IMR-90 (cell line): Measurements from ENCODE around the gene SARS2. TPM values are rescaled to one million over a fixed set of nuclear protein-coding genes. Genes with fewer than 3 reads are reported as not detected.

Experiments used
- ATAC-seq: fragments of 200-7000 bp; cut with Tn5 transposase; 2 replicates; pipeline ENCODE4 v1.9.1; 2020; ENCODE audit warnings: low read depth, mild to moderate bottlenecking, moderate library complexity
- BruUV-seq: library from RNA; stranded (reverse); fragments of 400-500 nt; replicated peaks from 2 replicates; lab custom pipeline; 2021; lab: Mats Ljungman, UMichigan
- CTCF ChIA-PET: fragments of 300-600 bp; formaldehyde crosslinking; extraction: SDS; loops from one replicate; lab custom pipeline; 2021; ENCODE audit warnings: antibody characterized with exemption; lab: Yijun Ruan, JAX
- POLR2A ChIA-PET: fragments of 300-600 bp; sonication (Branson Sonifier 250); formaldehyde crosslinking; loops from one replicate; lab custom pipeline; 2022; ENCODE audit warnings: antibody characterized with exemption; ENCODE audit not compliant: unreplicated experiment; lab: Charles Lee
- DNase-seq: peaks from one replicate; pipeline ENCODE4 v3.0.0; 2013
- H2AFZ ChIP-seq: replicated peaks from 2 replicates; pipeline ENCODE3; 2013; ENCODE audit warnings: low read length, mild to moderate bottlenecking; ENCODE audit not compliant: poor library complexity
- H2AK5ac ChIP-seq: 2 replicates; pipeline ENCODE4 v1.6.1; 2013; ENCODE audit warnings: low read depth, low read length, inconsistent platforms
- H2AK9ac ChIP-seq: replicated peaks from 2 replicates; pipeline ENCODE3; 2013; ENCODE audit warnings: mild to moderate bottlenecking, low read depth, low read length, moderate library complexity; ENCODE audit not compliant: poor library complexity
- H2BK120ac ChIP-seq: 2 replicates; pipeline ENCODE4 v1.6.1; 2013; ENCODE audit warnings: low read depth, low read length, inconsistent platforms
- H2BK15ac ChIP-seq: 3 replicates; pipeline ENCODE4 v1.6.1; 2013; ENCODE audit warnings: low read depth, low read length, inconsistent platforms
- H2BK20ac ChIP-seq: 2 replicates; pipeline ENCODE4 v1.6.1; 2013; ENCODE audit warnings: low read depth, mild to moderate bottlenecking, inconsistent platforms, low read length, moderate library complexity
- H2BK5ac ChIP-seq: 2 replicates; pipeline ENCODE4 v1.6.1; 2013; ENCODE audit warnings: mild to moderate bottlenecking, low read depth, low read length, inconsistent platforms; ENCODE audit not compliant: poor library complexity, severe bottlenecking
- H3K14ac ChIP-seq: replicated peaks from 2 replicates; pipeline ENCODE4 v1.6.1; 2013; ENCODE audit warnings: low read depth, low read length, inconsistent platforms
- H3K18ac ChIP-seq: 2 replicates; pipeline ENCODE4 v1.6.1; 2013; ENCODE audit warnings: low read depth, low read length, control low read depth
- H3K23ac ChIP-seq: 2 replicates; pipeline ENCODE4 v1.6.1; 2013; ENCODE audit warnings: low read depth, low read length, inconsistent platforms
- H3K27ac ChIP-seq: 2 replicates; pipeline ENCODE4 v1.5.1; 2013; ENCODE audit warnings: mild to moderate bottlenecking, control low read depth, low read length; ENCODE audit not compliant: insufficient read depth
- H3K27me3 ChIP-seq: 2 replicates; pipeline ENCODE4 v1.6.1; 2013; ENCODE audit warnings: low read length; ENCODE audit not compliant: control insufficient read depth, insufficient read depth
- H3K36me3 ChIP-seq: 2 replicates; pipeline ENCODE4 v1.6.1; 2013; ENCODE audit warnings: low read length, mixed read lengths; ENCODE audit not compliant: control insufficient read depth, insufficient read depth
- H3K4ac ChIP-seq: 2 replicates; pipeline ENCODE4 v1.6.1; 2013; ENCODE audit warnings: low read depth, low read length, inconsistent platforms
- H3K4me1 ChIP-seq: 2 replicates; pipeline ENCODE4 v1.6.1; 2013; ENCODE audit warnings: low read length, mixed read lengths; ENCODE audit not compliant: control insufficient read depth, insufficient read depth
- H3K4me2 ChIP-seq: 2 replicates; pipeline ENCODE4 v1.6.1; 2013; ENCODE audit warnings: low read depth, mild to moderate bottlenecking, control low read depth, low read length, moderate library complexity
- H3K4me3 ChIP-seq: 2 replicates; pipeline ENCODE4 v1.5.1; 2013; ENCODE audit warnings: low read depth, mild to moderate bottlenecking, control low read depth, low read length, moderate library complexity; ENCODE audit not compliant: insufficient read depth
- H3K56ac ChIP-seq: 2 replicates; pipeline ENCODE4 v1.6.1; 2013; ENCODE audit warnings: low read length, inconsistent platforms; ENCODE audit not compliant: insufficient read depth; ENCODE audit errors: extremely low read depth
- H3K79me1 ChIP-seq, 2 experiments: 2 replicates each; pipeline ENCODE4 v1.6.1; 2013; ENCODE audit warnings: low read length in 2 of 2, inconsistent platforms in 1 of 2, low read depth in 1 of 2
- H3K9ac ChIP-seq: 2 replicates; pipeline ENCODE4 v1.6.1; 2013; ENCODE audit warnings: low read depth, low read length, control low read depth
- H3K9me1 ChIP-seq: 2 replicates; pipeline ENCODE4 v1.6.1; 2013; ENCODE audit warnings: low read length, inconsistent platforms; ENCODE audit not compliant: insufficient read depth
- H3K9me3 ChIP-seq: 2 replicates; pipeline ENCODE4 v1.6.1; 2013; ENCODE audit warnings: low read length; ENCODE audit not compliant: control insufficient read depth, insufficient read depth
- H4K20me1 ChIP-seq: 2 replicates; pipeline ENCODE4 v1.6.1; 2013; ENCODE audit warnings: low read length, inconsistent platforms; ENCODE audit not compliant: insufficient read depth
- H4K5ac ChIP-seq: 2 replicates; pipeline ENCODE4 v1.6.1; 2013; ENCODE audit warnings: mild to moderate bottlenecking, low read depth, low read length, control low read depth
- H4K8ac ChIP-seq, 2 experiments: 2 replicates each; pipeline ENCODE4 v1.6.1; 2013; ENCODE audit warnings: low read depth in 2 of 2, low read length in 2 of 2, control low read depth in 1 of 2, inconsistent platforms in 1 of 2
- H4K91ac ChIP-seq: 2 replicates; pipeline ENCODE4 v1.6.1; 2013; ENCODE audit warnings: low read depth, low read length, inconsistent platforms; ENCODE audit not compliant: insufficient read depth
- POLR2A ChIP-seq: IDR thresholded peaks from 2 replicates; pipeline ENCODE4 v1.6.1; 2012; ENCODE audit warnings: mild to moderate bottlenecking, low read depth, low read length
- RCOR1 ChIP-seq: IDR thresholded peaks from 2 replicates; pipeline ENCODE4 v1.6.1; 2012; ENCODE audit warnings: mild to moderate bottlenecking, low read length, improper control_type of control experiment; ENCODE audit not compliant: insufficient replicate concordance
- WGBS, 2 experiments: methylation state at CpG; one replicate each; pipeline versions ENCODE4 v1.1.5 to v1.1.7; 2013; ENCODE audit warnings: missing lambda C conversion rate in 2 of 2; ENCODE audit not compliant: insufficient read length in 1 of 2; ENCODE audit errors: extremely low coverage in 2 of 2; 5-methylcytosine and 5-hydroxymethylcytosine counted together
- dilution Hi-C: fragments of 300-500 bp; cut with HindIII; formaldehyde crosslinking; loops from one replicate; pipeline ENCODE4 v1.14.3; 2018; ENCODE audit warnings: low sequenced_read_pairs; ENCODE audit not compliant: unreplicated experiment
- in situ Hi-C: fragments of 300-500 bp; cut with MboI; formaldehyde crosslinking; loops from 3 replicates; pipeline ENCODE4 v1.14.3; 2019; ENCODE audit warnings: low sequenced_read_pairs, inconsistent platforms, mixed read lengths
- intact Hi-C: fragments of 100-400 bp; cut with micrococcal nuclease; formaldehyde crosslinking; loops from 2 replicates; pipeline ENCODE4 v1.10.0; 2022
- polyA plus RNA-seq, 3 experiments: library from polyadenylated mRNA; depleted of rRNA; stranded (reverse); fragments of >200 nt; gene quantifications; 2 replicates each; pipeline ENCODE4 v1.2.3, GENCODE V29; 2012; ENCODE audit warnings: low replicate concordance in 1 of 3
- total RNA-seq: library from RNA; depleted of rRNA; stranded (reverse); fragments of >200 nt; gene quantifications from 2 replicates; pipeline ENCODE4 v1.2.3, GENCODE V29; 2012
- TF ChIP-seq, protein P1 (sequence below): conservative IDR thresholded peaks from 2 replicates; pipeline ENCODE4 v1.5.1; 2012; ENCODE audit warnings: mild to moderate bottlenecking, low read depth, low read length, improper control_type of control experiment

SARS2 gene
- total and polyA plus RNA-seq, 2 of the 4 experiments (the other 2 are of a cell fraction): 10.8 to 33.4 TPM

DNA sequence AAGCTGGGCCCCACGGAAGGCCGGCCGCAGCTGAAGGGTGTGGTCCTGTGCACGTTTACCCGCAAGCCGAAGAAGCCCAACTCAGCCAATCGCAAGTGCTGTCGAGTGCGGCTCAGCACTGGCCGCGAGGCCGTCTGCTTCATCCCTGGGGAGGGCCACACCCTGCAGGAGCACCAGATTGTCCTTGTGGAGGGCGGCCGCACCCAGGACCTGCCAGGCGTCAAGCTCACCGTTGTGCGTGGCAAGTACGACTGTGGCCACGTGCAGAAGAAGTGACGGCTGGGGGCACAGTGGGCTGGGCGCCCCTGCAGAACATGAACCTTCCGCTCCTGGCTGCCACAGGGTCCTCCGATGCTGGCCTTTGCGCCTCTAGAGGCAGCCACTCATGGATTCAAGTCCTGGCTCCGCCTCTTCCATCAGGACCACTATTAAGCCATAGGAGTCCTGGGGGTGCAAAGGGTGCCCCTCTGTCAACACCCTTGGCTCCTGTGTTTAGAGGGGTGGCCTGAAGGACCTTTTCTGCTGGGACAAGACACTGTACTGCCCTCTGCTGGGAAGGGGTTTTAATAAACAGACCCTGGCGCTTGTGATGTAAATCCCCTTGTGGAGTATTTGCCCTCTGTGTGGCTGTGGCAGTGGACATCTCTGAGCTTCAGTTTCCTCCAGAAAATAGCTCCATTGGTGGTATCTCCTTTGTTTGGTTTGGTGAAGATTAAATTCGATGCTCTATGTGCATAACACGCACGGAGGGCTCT is 2.0 kb upstream of the SARS2 start (continued):
- no peak for TF ChIP-seq RCOR1
- TF ChIP-seq POLR2A: no peak

DNA sequence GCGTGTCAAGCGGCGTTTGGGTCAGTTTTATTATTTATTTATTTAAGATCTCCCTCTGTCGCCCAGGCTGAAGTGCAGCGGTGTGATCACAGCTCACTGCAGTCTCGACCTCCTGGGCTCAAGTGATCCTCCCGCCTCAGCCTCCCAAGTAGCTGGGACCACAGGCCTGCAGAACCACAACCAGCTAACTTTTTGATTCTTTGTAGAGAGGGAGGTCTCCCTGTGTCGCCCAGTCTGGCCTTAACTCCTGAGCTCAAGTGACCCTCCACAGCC is 894 bp upstream of the SARS2 start:
- H3K56ac ChIP-seq: no peak overlapping the region
- H4K91ac ChIP-seq: no peak overlapping the region
- H2AK5ac ChIP-seq: peak overlapping the region; percentile 14; the same call in 1 of the 2 replicates
- H3K4me1 ChIP-seq: no peaks in the 10 kb centered on the region
- ChIA-PET POLR2A (no interaction called here), CTCF (interaction anchor here (1.6 kb wide), 1 partner anchor 12 kb away, joined by 6 read pairs; no protein-coding TSS in a partner anchor)
- no peak overlapping the region for H3K18ac ChIP-seq
- TF ChIP-seq, protein P1, sequence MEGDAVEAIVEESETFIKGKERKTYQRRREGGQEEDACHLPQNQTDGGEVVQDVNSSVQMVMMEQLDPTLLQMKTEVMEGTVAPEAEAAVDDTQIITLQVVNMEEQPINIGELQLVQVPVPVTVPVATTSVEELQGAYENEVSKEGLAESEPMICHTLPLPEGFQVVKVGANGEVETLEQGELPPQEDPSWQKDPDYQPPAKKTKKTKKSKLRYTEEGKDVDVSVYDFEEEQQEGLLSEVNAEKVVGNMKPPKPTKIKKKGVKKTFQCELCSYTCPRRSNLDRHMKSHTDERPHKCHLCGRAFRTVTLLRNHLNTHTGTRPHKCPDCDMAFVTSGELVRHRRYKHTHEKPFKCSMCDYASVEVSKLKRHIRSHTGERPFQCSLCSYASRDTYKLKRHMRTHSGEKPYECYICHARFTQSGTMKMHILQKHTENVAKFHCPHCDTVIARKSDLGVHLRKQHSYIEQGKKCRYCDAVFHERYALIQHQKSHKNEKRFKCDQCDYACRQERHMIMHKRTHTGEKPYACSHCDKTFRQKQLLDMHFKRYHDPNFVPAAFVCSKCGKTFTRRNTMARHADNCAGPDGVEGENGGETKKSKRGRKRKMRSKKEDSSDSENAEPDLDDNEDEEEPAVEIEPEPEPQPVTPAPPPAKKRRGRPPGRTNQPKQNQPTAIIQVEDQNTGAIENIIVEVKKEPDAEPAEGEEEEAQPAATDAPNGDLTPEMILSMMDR: no peak
- no peak overlapping the region for H3K4ac ChIP-seq
- peak overlapping the region in 1 of 2 experiments; percentile 48; a peak in 1 of 4 replicates for H4K8ac ChIP-seq
- no peak overlapping the region for H2BK20ac ChIP-seq
- peak overlapping the region; percentile 89 for H3K14ac ChIP-seq
- H2BK5ac ChIP-seq: no peak overlapping the region
- H3K36me3 ChIP-seq: peaks cover 11% of the 10 kb centered on the region
- intact Hi-C loops: loop anchor here (2.0 to 5.0 kb wide), 2 partner anchors 203 to 284 kb away; partner anchors contain the start of gene ACTN4
- H3K27ac ChIP-seq: peak overlapping the region; percentile 69
- H2BK120ac ChIP-seq: no peak overlapping the region
- no peak overlapping the region for H4K5ac ChIP-seq
- no peak overlapping the region for H2AFZ ChIP-seq
- H3K4me2 ChIP-seq: peak overlapping the region; percentile 89
- H3K4me3 ChIP-seq: peak overlapping the region; percentile 75
- in situ Hi-C loops: loop anchor here (25.0 kb wide), 1 partner anchor 519 kb away; the partner anchor contains the start of gene FAM98C
- no TSS peak for BruUV-seq
- no CpG with 5 or more reads among the region's 8 CpGs for WGBS, 2 experiments
- H2AK9ac ChIP-seq: peak overlapping the region; percentile 92
- ATAC-seq (no peak), DNase-seq (no peak)
- peaks cover 29 to 57% of the 10 kb centered on the region in 2 experiments; a peak in 3 of 4 replicates for H3K79me1 ChIP-seq
- H3K23ac ChIP-seq: peak overlapping the region; percentile 40; the same call in 1 of the 2 replicates
- no peaks in the 10 kb centered on the region for H3K9me3 ChIP-seq
- H3K9ac ChIP-seq: peak overlapping the region; percentile 89
- dilution Hi-C loops: no loop called here
- no peak overlapping the region for H2BK15ac ChIP-seq
- H4K20me1 ChIP-seq: no peaks in the 10 kb centered on the region; the same call in 1 of the 2 replicates
- H3K9me1 ChIP-seq: peaks cover 3% of the 10 kb centered on the region; the same call in 1 of the 2 replicates
- no peaks in the 10 kb centered on the region for H3K27me3 ChIP-seq
